OCI-LY7 (cell line): ENCODE data around the gene KRTAP10-8. TPM values are rescaled to one million over a fixed set of nuclear protein-coding genes. Genes with fewer than 3 reads are reported as not detected.
"Not testable (repeated sequence)": the region's sequence is repeated elsewhere in the genome, so short reads cannot be mapped to it uniquely, and the experiment has no call there.

Experiments used
- BruUV-seq: library from RNA; stranded (reverse); fragments of 400-500 nt; replicated peaks from 2 replicates; lab custom pipeline; 2021; lab: Mats Ljungman, UMichigan
- CTCF ChIA-PET: fragments of 300-600 bp; sonication (Branson Sonifier 250); formaldehyde crosslinking; loops from one replicate; lab custom pipeline; 2022; ENCODE audit warnings: antibody characterized with exemption; ENCODE audit not compliant: unreplicated experiment; lab: Charles Lee
- POLR2A ChIA-PET: fragments of 300-600 bp; sonication (Branson Sonifier 250); formaldehyde crosslinking; loops from one replicate; lab custom pipeline; 2022; ENCODE audit warnings: antibody characterized with exemption; lab: Charles Lee
- DNase-seq: peaks from one replicate; pipeline ENCODE4 v3.0.0-alpha.2; 2015; ENCODE audit warnings: low spot score
- H2AFZ ChIP-seq: fragments of 200-600 bp; sonication (generic), shearing (Covaris generic); 2 replicates; pipeline ENCODE4 v1.6.1; 2014; ENCODE audit warnings: mild to moderate bottlenecking, antibody characterized with exemption, low read length, moderate library complexity
- H3K27ac ChIP-seq: fragments of 200-600 bp; sonication (generic); 2 replicates; pipeline ENCODE4 v1.5.1; 2014; ENCODE audit warnings: mixed run types, low read depth, mild to moderate bottlenecking, moderate library complexity, low read length, inconsistent platforms; ENCODE audit not compliant: poor library complexity, severe bottlenecking
- H3K36me3 ChIP-seq: fragments of 200-600 bp; sonication (generic); 2 replicates; pipeline ENCODE4 v1.6.1; 2014; ENCODE audit warnings: mild to moderate bottlenecking, antibody characterized with exemption, low read length, moderate library complexity, mixed read lengths; ENCODE audit not compliant: insufficient read depth
- H3K4me1 ChIP-seq: fragments of 200-600 bp; sonication (generic); 2 replicates; pipeline ENCODE4 v1.5.1; 2014; ENCODE audit warnings: mild to moderate bottlenecking, low read length; ENCODE audit not compliant: insufficient read depth, poor library complexity, severe bottlenecking
- H3K4me2 ChIP-seq: fragments of 200-600 bp; sonication (generic); 2 replicates; pipeline ENCODE4 v1.6.1; 2014; ENCODE audit warnings: mild to moderate bottlenecking, low read length
- H3K4me3 ChIP-seq: fragments of 200-600 bp; sonication (generic); 2 replicates; pipeline ENCODE4 v1.5.1; 2014; ENCODE audit warnings: mild to moderate bottlenecking, low read depth, low read length; ENCODE audit not compliant: poor library complexity, severe bottlenecking
- H3K79me2 ChIP-seq: fragments of 200-600 bp; sonication (generic); 2 replicates; pipeline ENCODE4 v1.6.1; 2016; ENCODE audit warnings: low read depth, mild to moderate bottlenecking, low read length, moderate library complexity, mixed read lengths; ENCODE audit not compliant: insufficient read depth
- H3K9me2 ChIP-seq: fragments of 200-600 bp; sonication (generic); 2 replicates; pipeline ENCODE4 v1.6.1; 2016; ENCODE audit warnings: mild to moderate bottlenecking, low read length, mixed read lengths; ENCODE audit not compliant: insufficient read depth
- H3K9me3 ChIP-seq: fragments of 200-600 bp; sonication (generic); 2 replicates; pipeline ENCODE4 v1.6.1; 2014; ENCODE audit warnings: mild to moderate bottlenecking, mixed run types, low read length, mixed read lengths
- H4K20me1 ChIP-seq: fragments of 200-600 bp; sonication (generic); 2 replicates; pipeline ENCODE4 v1.6.1; 2014; ENCODE audit warnings: mild to moderate bottlenecking, antibody characterized with exemption, low read length, moderate library complexity, mixed read lengths; ENCODE audit not compliant: insufficient read depth
- CTCF ChIP-seq: fragments of 200-600 bp; sonication (generic); conservative IDR thresholded peaks from 2 replicates; pipeline ENCODE4 v1.5.1; 2014; ENCODE audit warnings: mild to moderate bottlenecking, antibody characterized with exemption, low read length, moderate library complexity, mixed read lengths
- EZH2phosphoT487 ChIP-seq: fragments of 200-600 bp; sonication (generic); IDR thresholded peaks from 2 replicates; pipeline ENCODE4 v1.6.1; 2018; ENCODE audit warnings: low read depth, borderline replicate concordance, mild to moderate bottlenecking, mixed run types, antibody characterized with exemption, low read length, moderate library complexity, mixed read lengths
- intact Hi-C: fragments of 100-400 bp; cut with micrococcal nuclease; formaldehyde crosslinking; loops from one replicate; pipeline ENCODE4 v1.10.0; 2022; ENCODE audit not compliant: unreplicated experiment
- total RNA-seq, 2 experiments: library from RNA; depleted of rRNA in 1 of 2; stranded (reverse); fragments of >200 nt in 1 of 2; shearing (Covaris generic) in 1 of 2; gene quantifications; 2 replicates each; pipeline ENCODE4 v1.2.3, GENCODE V29; 2014 to 2022

Gene KRTAP10-8
- total RNA-seq, 2 experiments from 2014 or later = not detected

- H3K9me3 ChIP-seq = 0 out of 2 replicates have a peak, but pooled peaks cover 9% of the 10 kb centered on the region
- no TSS peak for BruUV-seq
- no peaks in the 10 kb centered on the region for H3K4me1 ChIP-seq
- no peak overlapping the region for H3K4me3 ChIP-seq
- TF ChIP-seq EZH2phosphoT487 (no peak), CTCF (no peak)
- no peaks in the 10 kb centered on the region for H3K36me3 ChIP-seq
- intact Hi-C loops = no loop called here
- H3K4me2 ChIP-seq = no peak overlapping the region
- ChIA-PET POLR2A (no interaction called here), CTCF (no interaction called here)
- no peak for DNase-seq
- no peaks in the 10 kb centered on the region for H3K79me2 ChIP-seq
- H2AFZ ChIP-seq = no peak overlapping the region
- H4K20me1 ChIP-seq = no peaks in the 10 kb centered on the region
- no peaks in the 10 kb centered on the region for H3K9me2 ChIP-seq
- H3K27ac ChIP-seq = no peak overlapping the region
Observed at GRCh38 chr21:44609193-44609592, 2.7 kb upstream of the KRTAP10-8 start.

- H2AFZ ChIP-seq, H4K20me1 ChIP-seq, H3K79me2 ChIP-seq, H3K4me3 ChIP-seq, CTCF ChIA-PET, H3K27ac ChIP-seq, H3K36me3 ChIP-seq, H3K4me2 ChIP-seq, H3K9me2 ChIP-seq, BruUV-seq, H3K9me3 ChIP-seq, H3K4me1 ChIP-seq, intact Hi-C loops, DNase-seq, POLR2A ChIA-PET: not testable (repeated sequence)
Observed at GRCh38 chr21:44610157-44610843, 1.6 kb upstream of the KRTAP10-8 start.

DNA sequence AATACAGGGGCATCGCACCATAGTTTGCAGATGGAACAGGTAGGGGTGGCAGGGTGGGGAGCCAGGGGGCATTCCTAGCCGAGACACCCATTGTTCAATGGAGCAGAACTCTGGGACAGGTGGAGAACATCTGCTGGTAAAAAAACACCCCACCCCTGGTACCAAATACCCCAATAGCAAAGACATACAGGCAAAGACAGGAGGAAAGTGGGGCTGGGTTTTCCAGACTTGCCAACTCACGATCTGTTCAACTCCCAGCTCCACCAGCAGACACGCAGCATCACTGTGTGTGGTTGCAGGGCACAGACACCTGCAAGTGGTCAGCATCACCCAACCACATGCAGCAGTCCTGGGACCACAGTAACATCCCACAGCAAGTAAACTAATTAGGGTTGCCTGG lies 328 bp upstream of the KRTAP10-8 start:
- Histone ChIP-seq H4K20me1 (no peaks in the 10 kb centered on the region), H3K9me3 (0 out of 2 replicates have a peak, but pooled peaks cover 9% of the 10 kb centered on the region), H3K27ac (no peak overlapping the region), H3K9me2 (no peaks in the 10 kb centered on the region), H3K36me3 (no peaks in the 10 kb centered on the region), H3K79me2 (no peaks in the 10 kb centered on the region), H3K4me2 (no peak overlapping the region), H3K4me3 (no peak overlapping the region), H2AFZ (no peak overlapping the region), H3K4me1 (no peaks in the 10 kb centered on the region)
- BruUV-seq = no TSS peak
- no peak for TF ChIP-seq CTCF
- TF ChIP-seq EZH2phosphoT487 = no peak
- intact Hi-C loops = no loop called here
- POLR2A ChIA-PET = no interaction called here
- DNase-seq = no peak
- CTCF ChIA-PET = no interaction called here
